ENCODE results near the gene OR2B2. TPM values are rescaled to one million over a fixed set of nuclear protein-coding genes. Genes with fewer than 3 reads are reported as not detected.
"Not testable (repeated sequence)": the region's sequence is repeated elsewhere in the genome, so short reads cannot be mapped to it uniquely, and the experiment has no call there.

The OR2B2 gene
- total and polyA plus RNA-seq, 8 donors = not detected

GRCh38 chr6:27940766-27941165, 28.6 kb upstream of the OR2B2 start:
- 39 to 44% methylated on average over 1 of the region's 1 CpG for WGBS, 2 donors
- H3K9me3 ChIP-seq = no peaks in the 10 kb centered on the region
- intact Hi-C loops (cut with DNase I) = no loop called here
- H3K36me3 ChIP-seq = no peaks in the 10 kb centered on the region
- TF ChIP-seq CTCF (IDR thresholded peaks at IDR 0.05) = no peak
- no peak overlapping the region for H3K4me3 ChIP-seq
- DNase-seq (no peak), ATAC-seq (no peak), FAIRE-seq (no peak)
- no peaks in the 10 kb centered on the region for H3K4me1 ChIP-seq
- H3K27ac ChIP-seq = no peak overlapping the region
- peaks cover 0 to 13% (median 0%) of the 10 kb centered on the region in 4 donors for H3K27me3 ChIP-seq

- WGBS, 2 donors = 64 to 78% methylated on average over 2 of the region's 2 CpGs
- DNase-seq = no peak
- no peak for TF ChIP-seq CTCF (IDR thresholded peaks at IDR 0.05)
- Histone ChIP-seq H3K36me3 (no peaks in the 10 kb centered on the region), H3K4me1 (no peaks in the 10 kb centered on the region), H3K27ac (no peak overlapping the region), H3K4me3 (no peak overlapping the region), H3K9me3 (no peaks in the 10 kb centered on the region), H3K27me3 (no peaks in the 10 kb centered on the region)
- ATAC-seq = no peak
- intact Hi-C loops (cut with DNase I) = no loop called here
- no peak for FAIRE-seq
Observed at GRCh38 chr6:27931209-27931608, 19.0 kb upstream of the OR2B2 start.

DNA sequence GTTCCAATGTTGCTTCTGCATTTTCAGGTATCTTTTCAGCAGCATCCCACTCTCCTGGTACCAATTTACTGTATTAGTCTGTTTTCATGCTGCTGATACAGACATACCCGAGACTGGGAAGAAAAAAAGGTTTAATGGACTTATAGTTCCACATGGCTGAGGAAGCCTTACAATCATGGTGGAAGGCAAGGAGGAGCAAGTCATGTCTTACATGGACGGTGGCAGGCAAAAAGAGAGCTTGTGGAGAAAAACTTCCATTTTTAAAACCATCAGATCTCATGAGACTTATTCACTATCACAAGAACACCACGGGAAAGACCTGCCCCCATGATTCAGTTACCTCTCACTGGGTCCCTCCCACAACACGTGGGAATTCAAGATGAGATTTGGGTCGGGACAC, 17.7 kb upstream of the OR2B2 start:
- intact Hi-C loops (cut with DNase I) = not testable (repeated sequence)

GRCh38 chr6:27928041-27928440, 15.8 kb upstream of the OR2B2 start:
- intact Hi-C loops (cut with DNase I); ATAC-seq; H3K4me3 ChIP-seq; H3K36me3 ChIP-seq; H3K27me3 ChIP-seq; H3K4me1 ChIP-seq; H3K27ac ChIP-seq; DNase-seq; H3K9me3 ChIP-seq; FAIRE-seq: not testable (repeated sequence)
- 88 to 90% methylated on average over 2 of the region's 2 CpGs for WGBS, 2 donors

More for the DNA sequence above, 17.7 kb upstream of the OR2B2 start:
- DNase-seq, ATAC-seq, H3K9me3 ChIP-seq, H3K36me3 ChIP-seq, H3K27me3 ChIP-seq, H3K4me1 ChIP-seq, FAIRE-seq, H3K4me3 ChIP-seq, H3K27ac ChIP-seq: not testable (repeated sequence)
- WGBS, 2 donors = 48 to 61% methylated on average over 5 of the region's 5 CpGs

DNA sequence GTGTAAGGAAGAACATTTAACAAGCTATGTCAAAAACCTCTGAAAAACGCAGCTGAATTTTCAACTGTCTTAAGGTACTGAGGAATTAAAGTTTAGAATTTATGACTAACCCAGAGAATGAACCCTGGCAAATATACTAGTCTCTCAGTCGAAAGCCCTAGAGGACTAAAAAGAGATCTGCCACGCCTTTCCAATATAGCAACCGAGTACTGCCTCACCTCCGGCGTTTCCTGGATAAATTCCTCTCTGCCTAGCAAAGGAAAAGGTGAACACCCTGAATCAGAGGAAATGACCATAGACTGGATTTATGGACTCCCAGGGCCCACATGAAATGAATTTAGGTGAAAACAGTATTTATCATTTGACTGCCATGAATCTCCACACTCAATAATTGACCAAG, 12.0 kb upstream of the OR2B2 start:
- 64 to 70% methylated on average over 6 of the region's 6 CpGs for WGBS, 2 donors
- H3K27me3 ChIP-seq = peaks cover 0 to 6% (median 0%) of the 10 kb centered on the region in 4 donors
- H3K4me1 ChIP-seq = no peaks in the 10 kb centered on the region
- intact Hi-C loops (cut with DNase I) = no loop called here
- no peaks in the 10 kb centered on the region for H3K36me3 ChIP-seq
- no peaks in the 10 kb centered on the region for H3K9me3 ChIP-seq
- no peak for TF ChIP-seq CTCF (IDR thresholded peaks at IDR 0.05)
- no peak overlapping the region for H3K4me3 ChIP-seq
- DNase-seq = no peak
- no peak for FAIRE-seq
- ATAC-seq = no peak
- H3K27ac ChIP-seq = no peak overlapping the region

DNA sequence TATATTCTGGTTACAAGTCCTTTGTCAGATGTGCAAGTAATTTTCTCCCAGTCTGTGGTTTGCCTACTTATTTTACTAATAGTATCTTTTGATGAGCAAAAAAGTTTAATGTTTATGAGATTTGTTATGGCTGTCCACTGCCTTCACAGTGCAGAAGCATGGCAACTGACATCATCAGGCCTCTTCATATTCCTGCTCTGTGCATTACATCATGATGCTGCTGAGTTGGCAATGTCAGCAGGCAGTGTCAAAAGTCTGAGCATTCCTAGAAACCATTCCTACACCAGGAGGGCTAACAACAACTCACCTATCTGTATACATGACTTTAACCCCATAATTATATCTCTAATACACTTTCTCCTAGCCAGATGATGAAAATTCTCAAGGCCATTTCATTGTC, 10.8 kb upstream of the OR2B2 start:
- FAIRE-seq (no peak), ATAC-seq (no peak)

More for the DNA sequence above, 10.8 kb upstream of the OR2B2 start:
- no peak for TF ChIP-seq CTCF (IDR thresholded peaks at IDR 0.05)
- Histone ChIP-seq H3K4me3 (no peak overlapping the region), H3K27me3 (peaks cover 0 to 13% (median 2%) of the 10 kb centered on the region in 4 donors), H3K36me3 (no peaks in the 10 kb centered on the region), H3K27ac (no peak overlapping the region), H3K9me3 (no peaks in the 10 kb centered on the region), H3K4me1 (no peaks in the 10 kb centered on the region)
- intact Hi-C loops (cut with DNase I) = no loop called here
- no peak for DNase-seq
